ENCODE data around the gene GPR12. TPM values are rescaled to one million over a fixed set of nuclear protein-coding genes. Genes with fewer than 3 reads are reported as not detected.

GPR12 gene, protein sequence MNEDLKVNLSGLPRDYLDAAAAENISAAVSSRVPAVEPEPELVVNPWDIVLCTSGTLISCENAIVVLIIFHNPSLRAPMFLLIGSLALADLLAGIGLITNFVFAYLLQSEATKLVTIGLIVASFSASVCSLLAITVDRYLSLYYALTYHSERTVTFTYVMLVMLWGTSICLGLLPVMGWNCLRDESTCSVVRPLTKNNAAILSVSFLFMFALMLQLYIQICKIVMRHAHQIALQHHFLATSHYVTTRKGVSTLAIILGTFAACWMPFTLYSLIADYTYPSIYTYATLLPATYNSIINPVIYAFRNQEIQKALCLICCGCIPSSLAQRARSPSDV
- total RNA-seq, result not detected

DNA sequence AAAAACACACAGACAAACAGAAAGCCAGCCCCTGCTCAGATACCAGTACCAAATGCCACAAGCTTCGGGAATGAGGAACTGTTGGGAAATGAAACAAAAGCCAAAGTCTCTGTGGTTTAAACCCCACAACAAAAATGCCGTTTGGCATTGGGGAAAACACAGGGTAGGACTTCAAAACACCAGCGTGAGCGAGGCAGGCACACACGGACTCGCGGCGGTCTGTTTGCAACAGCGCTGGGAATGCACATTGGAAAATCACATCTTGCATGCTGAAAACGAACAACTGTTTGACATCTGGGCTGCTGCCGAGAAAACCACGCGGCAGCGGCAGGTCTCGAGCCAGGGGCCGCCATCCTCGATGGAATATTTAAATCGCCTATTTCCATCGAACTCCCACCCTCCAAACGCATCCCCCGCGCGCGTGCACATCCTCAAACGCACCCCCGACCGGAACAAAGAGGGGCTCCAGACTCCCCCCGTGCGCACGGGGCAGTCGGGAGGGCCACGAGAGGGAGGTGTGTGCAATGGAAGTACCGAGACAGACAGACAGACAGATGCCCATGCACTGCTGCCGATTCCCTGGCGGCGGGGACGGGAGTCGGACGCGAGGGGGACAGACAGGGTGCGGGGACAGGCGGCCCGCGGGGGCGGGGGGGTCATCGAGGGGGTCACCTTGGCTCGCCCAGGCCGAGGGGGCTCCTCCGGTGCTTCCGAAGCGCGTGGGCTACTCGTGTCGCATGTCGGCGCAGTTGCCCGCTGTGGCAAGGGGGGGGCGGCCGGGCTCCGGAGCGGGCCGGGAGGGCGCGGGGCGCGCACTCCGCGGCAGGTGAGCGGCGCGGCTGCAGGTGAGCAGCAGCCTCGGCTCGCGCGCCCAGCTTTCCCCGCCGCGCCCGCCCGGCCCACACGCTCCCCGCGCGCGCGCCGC is at the start of gene GPR12:
GPR12 (minus strand) TSS at position 880 of the 925 bp plus-strand sequence. CDS start 959 bp downstream, outside the sequence.
- Mint-ChIP-seq H3K36me3 (ENCODE audit: low read depth) (no peaks in the 10 kb centered on the region), H3K4me3 (peak within 1 kb of the TSS; percentile 62), H3K4me1 (ENCODE audit: low read depth) (peaks cover 7% of the 10 kb centered on the region), H3K27ac (no peak within 1 kb of the TSS), H3K9me3 (no peaks in the 10 kb centered on the region), H3K27me3 (peaks cover 57% of the 10 kb centered on the region)
- ChIA-PET POLR2A (no interaction called here), CTCF (no interaction called here)
- TF ChIP-seq, protein P1, sequence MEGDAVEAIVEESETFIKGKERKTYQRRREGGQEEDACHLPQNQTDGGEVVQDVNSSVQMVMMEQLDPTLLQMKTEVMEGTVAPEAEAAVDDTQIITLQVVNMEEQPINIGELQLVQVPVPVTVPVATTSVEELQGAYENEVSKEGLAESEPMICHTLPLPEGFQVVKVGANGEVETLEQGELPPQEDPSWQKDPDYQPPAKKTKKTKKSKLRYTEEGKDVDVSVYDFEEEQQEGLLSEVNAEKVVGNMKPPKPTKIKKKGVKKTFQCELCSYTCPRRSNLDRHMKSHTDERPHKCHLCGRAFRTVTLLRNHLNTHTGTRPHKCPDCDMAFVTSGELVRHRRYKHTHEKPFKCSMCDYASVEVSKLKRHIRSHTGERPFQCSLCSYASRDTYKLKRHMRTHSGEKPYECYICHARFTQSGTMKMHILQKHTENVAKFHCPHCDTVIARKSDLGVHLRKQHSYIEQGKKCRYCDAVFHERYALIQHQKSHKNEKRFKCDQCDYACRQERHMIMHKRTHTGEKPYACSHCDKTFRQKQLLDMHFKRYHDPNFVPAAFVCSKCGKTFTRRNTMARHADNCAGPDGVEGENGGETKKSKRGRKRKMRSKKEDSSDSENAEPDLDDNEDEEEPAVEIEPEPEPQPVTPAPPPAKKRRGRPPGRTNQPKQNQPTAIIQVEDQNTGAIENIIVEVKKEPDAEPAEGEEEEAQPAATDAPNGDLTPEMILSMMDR (IDR thresholded peaks at IDR 0.05), result no peak
- peak; percentile 42 for ATAC-seq
- no peak for DNase-seq
- intact Hi-C loops (cut with micrococcal nuclease), result no loop called here

GRCh38 chr13:26810095-26810494 is 49.5 kb upstream of the GPR12 start:
- Mint-ChIP-seq H3K9me3 (no peaks in the 10 kb centered on the region), H3K27ac (no peak overlapping the region), H3K4me1 (ENCODE audit: low read depth) (no peaks in the 10 kb centered on the region), H3K36me3 (ENCODE audit: low read depth) (no peaks in the 10 kb centered on the region), H3K27me3 (peaks cover 30% of the 10 kb centered on the region), H3K4me3 (no peak overlapping the region)
- ChIA-PET POLR2A (no interaction called here), CTCF (interaction anchor here (1.3 kb wide), 1 partner anchor 21 kb away, joined by 3 read pairs; no protein-coding TSS in a partner anchor)
- ATAC-seq (no peak), DNase-seq (no peak)
- intact Hi-C loops (cut with micrococcal nuclease), result no loop called here
- TF ChIP-seq, protein P1 (IDR thresholded peaks at IDR 0.05), result no peak

DNA sequence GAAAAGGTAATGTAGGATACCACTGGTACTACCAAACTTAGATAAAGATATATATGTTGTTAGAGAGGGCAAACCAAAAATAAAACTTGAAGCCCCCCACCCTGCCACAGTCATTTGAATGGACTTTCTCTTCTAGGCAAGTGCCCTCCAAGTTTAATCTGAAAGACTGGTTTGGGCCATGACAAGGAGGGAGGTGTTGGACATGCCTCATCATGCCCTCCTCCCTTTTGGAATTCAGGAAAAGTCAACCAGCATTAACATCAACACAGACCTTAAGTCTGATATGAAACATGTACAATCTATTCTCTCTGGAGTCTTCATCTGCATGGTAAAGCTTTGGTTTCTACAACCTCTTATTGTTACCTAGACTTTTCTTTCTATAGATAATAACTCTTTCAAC is 46.3 kb upstream of the GPR12 start:
- ATAC-seq, result no peak
- Mint-ChIP-seq H3K36me3 (ENCODE audit: low read depth) (no peaks in the 10 kb centered on the region), H3K27ac (no peak overlapping the region), H3K4me3 (no peak overlapping the region), H3K4me1 (ENCODE audit: low read depth) (no peaks in the 10 kb centered on the region), H3K27me3 (peaks cover 33% of the 10 kb centered on the region), H3K9me3 (peaks cover 1% of the 10 kb centered on the region)
- TF ChIP-seq, protein P1 (IDR thresholded peaks at IDR 0.05), result no peak
- ChIA-PET CTCF (no interaction called here), POLR2A (no interaction called here)
- DNase-seq, result no peak
- intact Hi-C loops (cut with micrococcal nuclease), result no loop called here

GRCh38 chr13:26787961-26788360 is 27.4 kb upstream of the GPR12 start:
- TF ChIP-seq, protein P1 (IDR thresholded peaks at IDR 0.05), result no peak
- Mint-ChIP-seq H3K9me3 (no peaks in the 10 kb centered on the region), H3K27me3 (peaks cover 1% of the 10 kb centered on the region), H3K27ac (no peak overlapping the region), H3K36me3 (ENCODE audit: low read depth) (no peaks in the 10 kb centered on the region), H3K4me3 (no peak overlapping the region), H3K4me1 (ENCODE audit: low read depth) (peaks cover 15% of the 10 kb centered on the region)
- intact Hi-C loops (cut with micrococcal nuclease), result no loop called here
- POLR2A ChIA-PET, result no interaction called here
- ATAC-seq (no peak), DNase-seq (no peak)
- CTCF ChIA-PET, result no interaction called here
